Breast epithelium (tissue), 4 donors: ENCODE data around the gene P2RY6. TPM values are rescaled to one million over a fixed set of nuclear protein-coding genes. Genes with fewer than 3 reads are reported as not detected.

ENCODE experiments used
- DNase-seq, 2 donors: peaks; one replicate each; pipeline ENCODE4 v3.0.0-alpha.2; 2019; ENCODE audit warnings: low spot score in 2 of 2
- H3K27ac ChIP-seq, 2 donors: fragments of 200-600 bp; sonication (generic) in 1 of 2; one replicate each; pipeline ENCODE4 v1.5.1; 2016 to 2019; ENCODE audit warnings: mild to moderate bottlenecking in 1 of 2
- H3K27me3 ChIP-seq, 2 donors: fragments of 200-600 bp; sonication (generic) in 1 of 2; one replicate each; pipeline versions ENCODE4 v1.5.1 to v1.6.0; 2017 to 2019; ENCODE audit warnings: control low read depth in 1 of 2, mild to moderate bottlenecking in 1 of 2
- H3K36me3 ChIP-seq: fragments of 200-600 bp; one replicate; pipeline ENCODE4 v1.5.1; 2019
- H3K4me1 ChIP-seq, 2 donors: fragments of 200-600 bp; sonication (generic); one replicate each; pipeline ENCODE4 v1.5.1; 2016 to 2019; ENCODE audit warnings: control low read depth in 1 of 2
- H3K4me3 ChIP-seq, 3 donors: fragments of 200-600 bp; sonication (generic); 1 replicate in 2 of 3; 2 replicates in 1 of 3; pipeline ENCODE4 v1.5.1; 2016 to 2019; ENCODE audit warnings: mild to moderate bottlenecking in 3 of 3, moderate library complexity in 2 of 3
- H3K9me3 ChIP-seq, 2 donors: fragments of 200-600 bp; sonication (generic) in 1 of 2; one replicate each; pipeline ENCODE4 v1.5.1; 2016 to 2019; ENCODE audit warnings: control low read depth in 1 of 2
- POLR2A ChIP-seq: fragments of 450-650 bp; IDR thresholded peaks from one replicate; pipeline ENCODE4 v1.6.1; 2016; ENCODE audit warnings: antibody characterized with exemption, mild to moderate bottlenecking, moderate library complexity
- POLR2AphosphoS5 ChIP-seq, 3 donors: sonication (generic); formaldehyde crosslinking; IDR thresholded peaks; one replicate each; pipeline ENCODE4 v1.6.1; 2017; ENCODE audit warnings: antibody characterized with exemption in 3 of 3
- intact Hi-C: fragments of 100-400 bp; cut with DNase I; formaldehyde crosslinking; loops from one replicate; pipeline ENCODE4 v1.15.1; 2023; ENCODE audit warnings: low total_unique reads
- total RNA-seq, 3 donors: library from RNA; depleted of rRNA; stranded (reverse); fragments of >200 nt; gene quantifications; one replicate each; pipeline ENCODE4 v1.1.0, GENCODE V29; 2016
- TF ChIP-seq, protein P1 (sequence below), 3 donors: fragments of 450-650 bp; IDR thresholded peaks; one replicate each; pipeline ENCODE4 v1.5.1; 2016 to 2017; ENCODE audit warnings: antibody characterized with exemption in 3 of 3, mild to moderate bottlenecking in 3 of 3, moderate library complexity in 3 of 3

Gene P2RY6
- total RNA-seq, 3 donors from 2014 or later: 1.6 to 3.4 (median 1.9) TPM

DNA sequence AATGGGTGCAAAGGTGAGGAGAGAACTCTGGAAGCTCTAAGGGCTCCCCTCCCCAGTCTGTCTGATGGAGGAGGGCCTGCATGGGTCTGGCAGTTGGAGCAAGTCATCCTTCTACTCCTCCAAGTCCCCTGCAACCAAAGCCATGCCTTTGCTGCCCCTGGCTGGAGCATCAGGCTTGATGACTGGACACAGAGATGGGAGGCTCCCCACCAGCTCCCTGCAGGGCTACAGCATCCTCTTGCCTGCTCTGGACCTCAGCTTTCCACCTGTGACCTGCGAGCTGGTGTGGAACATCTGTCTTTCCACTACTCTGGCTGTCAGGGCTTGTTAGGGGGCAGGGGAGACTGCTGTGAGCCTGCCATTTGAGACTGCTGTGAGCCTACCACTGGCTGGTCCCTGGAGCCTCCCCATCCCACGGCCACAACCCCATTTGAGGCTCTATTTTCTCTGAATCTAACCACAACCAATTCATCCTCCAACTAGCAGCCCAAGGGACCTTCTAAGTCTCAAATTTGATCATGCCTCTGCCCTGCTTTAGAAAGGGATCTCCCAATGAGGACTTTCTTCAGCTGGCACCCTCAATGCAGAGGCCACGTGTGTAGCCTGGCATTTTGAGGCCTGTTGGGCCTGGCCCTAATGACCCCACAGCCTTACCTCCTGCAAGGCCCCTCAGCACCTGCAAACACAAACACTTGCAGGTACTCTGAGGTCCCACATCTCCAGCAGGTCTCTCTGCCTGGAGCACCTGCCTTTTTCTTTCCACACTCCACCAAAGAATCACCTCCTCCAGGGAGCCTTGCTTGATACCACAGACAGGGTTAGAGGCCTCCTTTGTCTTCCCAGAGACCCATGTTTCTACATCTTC is 9.9 kb downstream of the P2RY6 start:
- intact Hi-C loops: no loop called here
- Histone ChIP-seq H3K4me3 (no peak overlapping the region), H3K9me3 (no peaks in the 10 kb centered on the region), H3K36me3 (no peaks in the 10 kb centered on the region), H3K27me3 (no peaks in the 10 kb centered on the region), H3K4me1 (no peaks in the 10 kb centered on the region), H3K27ac (no peak overlapping the region)
- DNase-seq: no peak
- TF ChIP-seq POLR2AphosphoS5 (IDR thresholded peaks at IDR 0.05): no peak
- TF ChIP-seq, protein P1, sequence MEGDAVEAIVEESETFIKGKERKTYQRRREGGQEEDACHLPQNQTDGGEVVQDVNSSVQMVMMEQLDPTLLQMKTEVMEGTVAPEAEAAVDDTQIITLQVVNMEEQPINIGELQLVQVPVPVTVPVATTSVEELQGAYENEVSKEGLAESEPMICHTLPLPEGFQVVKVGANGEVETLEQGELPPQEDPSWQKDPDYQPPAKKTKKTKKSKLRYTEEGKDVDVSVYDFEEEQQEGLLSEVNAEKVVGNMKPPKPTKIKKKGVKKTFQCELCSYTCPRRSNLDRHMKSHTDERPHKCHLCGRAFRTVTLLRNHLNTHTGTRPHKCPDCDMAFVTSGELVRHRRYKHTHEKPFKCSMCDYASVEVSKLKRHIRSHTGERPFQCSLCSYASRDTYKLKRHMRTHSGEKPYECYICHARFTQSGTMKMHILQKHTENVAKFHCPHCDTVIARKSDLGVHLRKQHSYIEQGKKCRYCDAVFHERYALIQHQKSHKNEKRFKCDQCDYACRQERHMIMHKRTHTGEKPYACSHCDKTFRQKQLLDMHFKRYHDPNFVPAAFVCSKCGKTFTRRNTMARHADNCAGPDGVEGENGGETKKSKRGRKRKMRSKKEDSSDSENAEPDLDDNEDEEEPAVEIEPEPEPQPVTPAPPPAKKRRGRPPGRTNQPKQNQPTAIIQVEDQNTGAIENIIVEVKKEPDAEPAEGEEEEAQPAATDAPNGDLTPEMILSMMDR (IDR thresholded peaks at IDR 0.05): no peak
- TF ChIP-seq POLR2A: no peak

- no peak overlapping the region for H3K4me3 ChIP-seq
- TF ChIP-seq POLR2A: no peak
- TF ChIP-seq, protein P1 (IDR thresholded peaks at IDR 0.05): no peak
- no peak for TF ChIP-seq POLR2AphosphoS5 (IDR thresholded peaks at IDR 0.05)
- no peak overlapping the region for H3K27ac ChIP-seq
- H3K36me3 ChIP-seq: no peaks in the 10 kb centered on the region
- H3K9me3 ChIP-seq: no peaks in the 10 kb centered on the region
- H3K4me1 ChIP-seq: no peaks in the 10 kb centered on the region
- intact Hi-C loops: no loop called here
- H3K27me3 ChIP-seq: no peaks in the 10 kb centered on the region
- no peak for DNase-seq
These were observed 11.3 kb downstream of the P2RY6 start for GRCh38 chr11:73283276-73284000.

DNA sequence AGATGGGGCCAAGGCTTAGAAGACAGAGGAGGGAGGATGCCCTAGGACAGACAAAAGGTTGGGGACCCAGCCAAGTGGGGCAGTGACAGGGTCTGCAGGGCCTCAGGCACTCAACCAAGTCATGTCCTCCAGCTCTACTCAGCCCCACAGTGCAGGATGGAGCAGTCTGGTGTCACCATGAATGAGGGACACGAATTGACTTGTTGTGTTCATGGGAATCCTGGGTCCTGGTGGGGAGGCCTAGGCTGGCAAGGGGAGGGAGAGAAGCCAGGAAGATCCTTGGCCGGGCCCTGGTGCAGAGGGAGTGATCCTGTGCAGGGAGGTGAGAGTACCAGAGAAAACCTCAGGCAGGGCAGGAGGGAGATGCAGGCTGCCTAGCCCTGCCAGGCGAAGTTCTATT is 12.0 kb downstream of the P2RY6 start:
- no peak for DNase-seq
- Histone ChIP-seq H3K27ac (no peak overlapping the region), H3K27me3 (no peaks in the 10 kb centered on the region), H3K36me3 (no peaks in the 10 kb centered on the region), H3K4me3 (no peak overlapping the region), H3K9me3 (no peaks in the 10 kb centered on the region), H3K4me1 (no peaks in the 10 kb centered on the region)
- intact Hi-C loops: no loop called here
- no peak for TF ChIP-seq POLR2A
- no peak for TF ChIP-seq POLR2AphosphoS5 (IDR thresholded peaks at IDR 0.05)
- TF ChIP-seq, protein P1 (IDR thresholded peaks at IDR 0.05): no peak

GRCh38 chr11:73285721-73286120 is 13.6 kb downstream of the P2RY6 start:
- Histone ChIP-seq H3K27ac (no peak overlapping the region), H3K4me1 (no peaks in the 10 kb centered on the region), H3K4me3 (no peak overlapping the region), H3K27me3 (no peaks in the 10 kb centered on the region), H3K9me3 (no peaks in the 10 kb centered on the region), H3K36me3 (no peaks in the 10 kb centered on the region)
- TF ChIP-seq, protein P1 (IDR thresholded peaks at IDR 0.05): no peak
- TF ChIP-seq POLR2A (no peak), POLR2AphosphoS5 (IDR thresholded peaks at IDR 0.05) (no peak)
- intact Hi-C loops: loop anchor here (5.0 kb wide), 1 partner anchor 1982 kb away; no protein-coding TSS in a partner anchor
- no peak for DNase-seq
